ENCODE measurements around the gene CGGBP1.

The CGGBP1 gene

DNA sequence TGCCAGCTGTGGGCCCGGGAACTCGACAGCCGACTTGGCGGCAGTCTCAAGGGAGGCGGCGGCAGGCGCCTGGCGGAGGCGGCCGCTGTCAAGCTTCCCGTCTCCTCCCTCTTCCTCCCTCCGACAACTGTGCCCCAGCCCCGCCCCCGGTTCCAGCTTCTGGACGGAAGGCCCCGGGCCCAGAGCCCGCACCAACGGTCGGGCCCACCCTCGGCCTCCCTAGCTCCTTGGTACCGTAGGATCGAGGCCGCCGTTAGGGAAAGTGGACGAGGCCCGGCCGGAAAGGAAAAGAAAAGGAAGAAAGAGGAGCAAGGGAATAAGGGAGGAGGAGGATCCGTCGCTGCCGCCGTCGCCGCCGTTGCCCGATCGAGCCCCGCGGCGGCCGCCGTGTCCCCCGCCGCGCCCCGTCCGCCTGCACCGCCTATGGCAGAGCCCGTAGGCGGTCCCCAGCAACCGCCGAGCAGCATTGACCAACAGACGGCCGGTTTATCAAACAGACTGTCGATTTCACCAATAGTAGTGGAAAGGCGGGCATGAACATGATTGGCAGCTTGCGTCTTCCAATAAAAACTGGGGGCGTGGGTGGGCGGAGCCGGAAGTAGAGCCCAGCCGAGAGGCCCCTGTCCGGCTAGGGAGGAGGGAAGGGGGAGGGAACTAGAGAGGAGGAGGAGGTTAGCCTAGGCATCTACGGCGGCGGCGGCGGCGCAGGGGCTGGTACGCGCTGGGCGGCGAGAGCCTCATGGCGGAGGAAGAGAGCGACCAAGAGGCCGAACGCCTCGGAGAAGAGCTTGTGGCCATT, at the start of gene CGGBP1, which contains the start of gene ZNF654:
Gene CGGBP1, minus strand, starts transcription at position 425 of the 799 bp plus-strand sequence. CDS start 3,029 bp downstream, outside the sequence.
Gene ZNF654, plus strand, starts transcription at position 675 of the 799 bp plus-strand sequence. Its CDS starts 65 bp downstream, at position 740.
- DNase-seq, result peak; percentile 97 to 98

DNA sequence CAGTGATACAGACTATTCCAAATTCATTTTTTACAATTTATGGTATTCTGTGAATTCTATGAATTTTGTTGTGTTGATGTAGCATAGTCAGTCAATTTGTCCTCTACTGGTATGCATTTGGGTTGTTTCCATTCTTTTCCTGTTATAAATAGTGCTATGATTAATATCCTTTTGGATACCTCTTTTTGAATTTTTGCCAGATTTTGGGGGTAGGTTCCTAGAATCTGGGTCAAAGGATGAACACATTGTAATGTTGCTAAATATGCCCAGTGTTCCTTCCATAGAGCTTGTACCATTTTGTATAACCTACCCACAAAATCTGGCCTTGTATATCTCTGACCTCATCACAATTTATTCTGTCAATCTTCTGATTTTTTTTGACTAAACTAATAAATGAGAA, 46.5 kb upstream of the CGGBP1 start:
- DNase-seq, result no peak

DNA sequence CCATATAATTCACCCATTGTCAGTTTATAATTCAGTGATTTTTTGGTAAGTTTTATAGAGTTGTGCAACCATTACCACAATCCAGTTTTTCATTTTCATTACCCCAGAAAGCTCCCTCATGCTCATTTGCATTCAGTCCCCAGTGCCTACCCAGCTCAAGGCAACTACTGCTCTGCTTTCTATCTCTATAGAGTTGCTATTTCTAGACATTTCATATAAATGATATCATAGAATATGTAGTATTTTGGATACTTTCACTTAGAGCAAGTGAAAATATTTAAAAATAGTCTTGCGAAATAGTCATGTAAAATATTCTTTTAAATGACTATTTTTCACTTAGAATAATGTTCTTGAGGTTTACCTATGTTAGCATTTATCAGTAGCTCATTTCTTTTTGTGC, 42.3 kb upstream of the CGGBP1 start:
- DNase-seq, result no peak

DNA sequence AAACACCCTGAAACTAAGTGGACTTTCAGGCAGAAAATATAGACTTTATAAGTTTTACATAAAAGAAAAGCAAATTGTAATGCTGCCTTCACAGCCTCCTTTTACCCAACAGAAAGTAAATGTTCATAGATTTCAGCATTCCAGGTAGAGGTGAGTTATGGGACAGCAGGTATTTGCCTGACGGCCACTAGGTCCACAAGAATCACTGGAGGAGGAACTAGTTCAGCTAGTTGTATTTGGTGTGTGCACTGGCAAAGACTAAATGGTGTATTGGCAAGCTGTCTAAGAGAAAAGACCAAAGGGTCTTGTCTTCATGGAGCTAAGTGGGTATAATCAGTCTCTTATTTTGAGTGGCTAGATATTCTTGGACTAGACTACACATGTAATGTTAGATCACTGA, 34.5 kb upstream of the CGGBP1 start:
- DNase-seq, result no peak

GRCh38 chr3:88092270-88092669, 33.5 kb upstream of the CGGBP1 start:
- no peak for DNase-seq

DNA sequence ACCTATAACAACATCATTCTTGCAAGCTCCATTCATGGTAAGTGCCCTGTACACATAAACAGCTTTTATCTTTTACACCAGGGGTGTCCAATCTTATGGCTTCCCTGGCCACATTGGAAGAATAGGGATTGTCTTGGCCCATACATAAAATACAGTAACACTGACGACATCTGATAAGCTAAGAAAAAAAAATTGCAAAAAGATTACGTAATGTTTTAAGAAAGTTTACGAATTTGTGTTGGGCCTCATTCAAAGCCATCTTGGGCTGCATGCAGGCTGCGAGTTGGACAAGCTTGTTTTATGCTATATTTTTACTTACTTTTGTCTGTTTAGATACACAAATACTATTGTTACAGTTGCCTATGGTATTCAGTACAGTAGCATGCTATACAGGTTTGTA, 31.9 kb upstream of the CGGBP1 start:
- DNase-seq, result no peak

- DNase-seq, result no peak
These were observed 25.3 kb upstream of the CGGBP1 start for GRCh38 chr3:88084097-88084501.

DNA sequence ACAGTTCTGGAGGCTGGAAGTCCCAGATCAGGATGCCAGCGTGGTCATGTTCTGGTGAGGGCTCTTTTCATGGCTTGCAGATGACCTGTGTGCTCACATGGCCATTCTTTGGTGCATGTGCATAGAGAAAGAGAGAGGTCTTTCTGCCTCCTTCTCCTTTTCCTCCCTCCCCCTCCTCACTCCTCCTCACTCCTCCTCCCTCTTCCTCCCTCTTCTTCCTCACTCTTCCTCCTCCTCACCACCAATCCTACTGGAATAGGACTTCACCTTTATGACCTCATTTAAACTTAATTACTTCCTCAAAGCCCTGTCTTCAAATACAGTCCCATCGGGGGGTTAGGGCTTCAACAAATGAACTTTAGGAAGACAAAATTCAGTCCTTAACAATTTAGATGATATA, 24.0 kb upstream of the CGGBP1 start:
- DNase-seq, result no peak

- no peak for DNase-seq
These were observed 20.1 kb upstream of the CGGBP1 start for GRCh38 chr3:88078932-88079331.

GRCh38 chr3:88076712-88077111, 17.9 kb upstream of the CGGBP1 start:
- DNase-seq, result no peak

DNA sequence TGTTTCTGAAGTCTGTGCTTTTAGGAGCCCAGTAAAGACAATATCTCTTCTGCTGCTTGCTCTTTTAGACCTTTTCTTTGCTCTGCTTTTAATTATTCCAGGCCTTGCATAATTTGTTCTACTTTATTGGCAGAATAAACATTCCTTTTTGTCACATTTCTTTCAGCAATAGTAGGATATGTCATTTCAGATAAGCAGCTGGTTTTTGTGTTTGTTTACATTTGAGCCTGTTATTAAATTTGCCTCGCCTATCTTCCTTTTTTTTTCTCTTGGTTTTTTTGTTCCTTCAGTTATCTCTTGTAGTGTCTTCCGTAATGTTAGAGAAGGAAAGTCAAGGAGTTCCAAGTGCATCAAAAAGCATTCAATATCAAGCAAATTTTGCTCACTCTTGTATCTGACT, 16.7 kb upstream of the CGGBP1 start:
- DNase-seq, result no peak

GRCh38 chr3:88075072-88075471, 16.3 kb upstream of the CGGBP1 start:
- no peak for DNase-seq

GRCh38 chr3:88061746-88062145, 2.9 kb upstream of the CGGBP1 start:
- DNase-seq, result no peak

DNA sequence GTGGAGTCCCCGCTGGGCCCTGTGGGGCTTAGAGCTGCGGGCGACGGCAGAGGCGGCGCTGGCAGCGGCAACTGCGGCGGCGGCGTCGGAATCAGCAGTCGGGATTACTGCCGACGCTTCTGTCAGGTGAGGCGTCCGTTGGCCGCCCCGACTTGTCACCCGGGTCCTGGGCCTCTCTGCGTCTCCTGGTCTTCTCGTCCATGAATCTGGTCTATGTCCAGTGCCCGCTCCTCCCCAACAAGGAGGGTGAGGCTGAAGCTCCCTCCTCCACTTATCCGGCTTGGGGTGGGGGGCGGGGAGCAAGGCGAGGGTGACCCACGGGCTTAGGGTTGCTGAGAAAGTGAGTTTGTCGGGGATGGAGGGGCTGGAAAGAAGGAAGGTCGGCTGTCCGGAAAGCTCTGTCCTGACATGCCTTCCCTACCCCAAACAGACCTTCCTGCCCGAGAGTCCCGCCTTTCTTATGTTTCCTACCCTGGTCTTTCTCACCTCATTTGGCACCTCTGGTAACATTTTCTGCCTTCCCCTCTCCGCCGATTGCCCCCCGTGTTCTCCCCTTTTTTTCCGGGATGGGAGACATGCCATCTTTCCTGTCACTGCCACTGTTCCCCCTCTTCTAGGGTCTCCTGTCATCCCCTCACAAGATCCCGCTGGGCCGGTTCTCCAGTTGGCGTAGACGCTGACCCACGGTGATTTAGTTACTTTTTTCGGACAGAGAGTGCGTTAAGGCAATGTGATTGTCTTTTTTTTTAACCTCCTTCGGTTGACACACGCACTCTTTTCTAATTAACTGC, 770 bp upstream of the CGGBP1 start:
- no peak for DNase-seq

GRCh38 chr3:88058306-88058580, 562 bp downstream of the CGGBP1 start:
- no peak for DNase-seq

DNA sequence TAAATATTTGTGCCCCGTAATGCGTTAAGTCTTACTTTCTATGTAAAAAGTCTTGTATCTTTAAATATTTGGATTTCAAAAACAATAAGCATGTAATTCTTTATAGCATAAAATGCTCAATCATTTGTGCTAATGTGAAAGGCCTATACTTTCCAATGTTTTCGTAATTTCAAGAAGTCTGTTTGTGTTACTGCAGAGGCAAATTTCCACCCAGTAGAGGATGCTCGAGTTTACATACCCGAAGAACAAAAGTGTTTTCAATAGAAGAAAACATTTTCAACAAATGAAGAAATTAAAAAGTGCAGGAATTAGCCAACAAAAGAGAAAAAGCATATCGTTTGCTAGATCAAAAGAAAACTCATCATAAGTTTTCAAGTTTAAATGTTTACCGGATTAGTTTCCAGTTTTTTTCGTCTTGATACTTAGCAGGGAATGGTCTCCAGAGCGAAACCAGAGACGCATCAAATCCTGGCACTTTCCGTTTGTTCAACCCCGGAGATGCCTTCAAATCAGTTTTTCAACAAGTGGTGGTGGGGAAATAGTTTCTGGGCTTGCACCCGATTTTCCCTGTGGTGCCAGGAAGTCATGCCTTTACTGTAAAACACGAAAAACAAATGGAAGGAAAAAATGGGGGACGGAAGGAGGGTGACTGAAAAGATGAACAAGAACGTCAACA, 1.0 kb downstream of the CGGBP1 start:
- no peak for DNase-seq

- no peak for DNase-seq
These were observed 12.0 kb downstream of the CGGBP1 start for GRCh38 chr3:88046766-88047165.

GRCh38 chr3:88044411-88044810, 14.4 kb downstream of the CGGBP1 start:
- DNase-seq, result no peak

GRCh38 chr3:88041005-88041404, 17.8 kb downstream of the CGGBP1 start:
- no peak for DNase-seq

GRCh38 chr3:88040529-88040928, 18.3 kb downstream of the CGGBP1 start:
- no peak for DNase-seq

GRCh38 chr3:88038566-88038965, 20.2 kb downstream of the CGGBP1 start:
- DNase-seq, result no peak

DNA sequence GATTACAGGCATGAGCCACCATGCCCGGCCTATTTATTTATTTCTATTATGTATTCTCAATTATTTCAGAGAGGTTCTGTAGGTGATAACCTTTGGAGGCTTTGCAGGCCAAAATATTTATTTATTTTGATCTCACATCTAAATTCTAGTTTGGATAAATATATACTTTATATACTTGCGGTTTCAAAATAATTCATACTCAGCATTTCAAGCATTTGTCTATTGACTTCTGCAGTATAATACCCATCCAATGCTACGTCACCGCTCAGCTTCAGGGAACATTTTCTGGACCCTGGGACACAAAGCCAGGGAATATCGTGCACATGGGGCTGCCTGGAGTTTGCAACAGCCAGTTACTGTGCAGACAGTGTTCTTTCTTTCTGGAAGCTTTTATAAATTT, 22.6 kb downstream of the CGGBP1 start:
- no peak for DNase-seq

DNA sequence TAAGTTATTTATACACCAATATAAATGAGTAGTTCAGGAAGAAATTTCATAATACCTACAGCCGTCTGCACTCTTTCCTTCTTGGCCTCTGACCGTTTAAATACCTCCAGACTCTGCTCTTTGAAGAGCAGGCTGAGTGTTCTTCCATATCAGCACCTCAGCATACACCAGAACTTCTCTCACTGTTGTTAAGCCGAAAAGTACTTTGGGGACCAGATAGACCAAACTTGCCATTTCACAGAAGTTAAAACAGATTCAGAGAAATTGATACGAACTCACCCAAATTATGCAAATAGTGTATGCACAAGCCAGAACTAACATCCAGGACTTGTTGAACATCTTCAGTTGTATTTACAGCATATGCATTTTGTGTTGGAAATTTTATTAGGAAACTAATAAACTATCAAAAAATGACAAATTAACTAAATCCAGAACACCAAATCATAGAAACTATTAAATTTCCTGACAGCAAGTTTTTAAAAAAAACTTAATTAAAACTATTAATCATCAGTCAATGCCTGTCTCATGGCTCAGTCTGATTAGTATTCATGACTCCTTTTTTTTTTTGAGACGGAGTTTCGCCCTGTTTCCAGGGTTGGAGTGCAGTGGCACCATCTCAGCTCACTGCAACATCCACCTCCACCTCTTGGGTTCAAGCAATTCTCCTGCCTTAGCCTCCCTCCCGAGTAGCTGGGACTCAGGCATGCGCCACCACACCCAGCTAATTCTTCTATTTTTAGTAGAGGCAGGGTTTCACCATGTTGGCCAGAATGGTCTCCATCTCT, 24.1 kb downstream of the CGGBP1 start:
- no peak for DNase-seq

Data from stimulated activated CD4-positive, alpha-beta T cell treated with anti-CD3 and anti-CD28 coated beads, Interleukin-2, amount 100 ng/mL, for 48 hours (primary cell).